Astrocyte of the cerebellum (primary cell): ENCODE results near the gene OTUB1.

Experiments used
- DNase-seq: peaks from one replicate; pipeline ENCODE4 v3.0.0-alpha.2; 2011; ENCODE audit warnings: low read depth
- H3K4me3 ChIP-seq: 2 replicates; pipeline ENCODE4 v1.5.1; 2011; ENCODE audit warnings: mild to moderate bottlenecking, low read depth, low read length, moderate library complexity
- CTCF ChIP-seq: IDR thresholded peaks from 2 replicates; pipeline ENCODE4 v1.5.1; 2012; ENCODE audit warnings: low read length, low read depth, moderate library complexity, mild to moderate bottlenecking; ENCODE audit errors: missing control alignments
- in situ Hi-C: cut with HindIII; loops from 2 replicates; pipeline ENCODE4 v1.10.0; 2017; ENCODE audit warnings: low sequenced_read_pairs

Gene OTUB1

DNA sequence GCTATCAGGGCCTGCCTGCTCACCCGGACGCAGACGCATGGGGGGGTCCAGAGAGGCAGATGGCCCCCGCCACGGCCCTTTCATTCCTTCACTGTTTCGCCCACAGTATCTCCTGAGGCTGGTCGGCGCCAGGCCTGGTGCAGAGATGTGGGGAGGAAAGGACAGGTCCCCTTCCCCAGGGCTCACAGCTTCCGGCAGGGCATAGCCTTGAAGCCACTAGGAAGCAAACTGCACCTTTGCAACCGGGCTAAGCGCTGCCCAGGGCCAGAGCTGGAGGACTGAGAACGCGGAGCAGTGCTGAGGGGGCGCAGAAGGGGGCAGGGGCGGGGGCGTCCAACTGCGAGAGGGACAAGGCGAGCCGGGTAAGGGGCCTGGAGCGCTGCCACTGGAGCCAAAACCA is 29.3 kb downstream of the OTUB1 start:
- in situ Hi-C loops = no loop called here
- no peak overlapping the region for H3K4me3 ChIP-seq
- no peak for DNase-seq
- no peak for TF ChIP-seq CTCF

DNA sequence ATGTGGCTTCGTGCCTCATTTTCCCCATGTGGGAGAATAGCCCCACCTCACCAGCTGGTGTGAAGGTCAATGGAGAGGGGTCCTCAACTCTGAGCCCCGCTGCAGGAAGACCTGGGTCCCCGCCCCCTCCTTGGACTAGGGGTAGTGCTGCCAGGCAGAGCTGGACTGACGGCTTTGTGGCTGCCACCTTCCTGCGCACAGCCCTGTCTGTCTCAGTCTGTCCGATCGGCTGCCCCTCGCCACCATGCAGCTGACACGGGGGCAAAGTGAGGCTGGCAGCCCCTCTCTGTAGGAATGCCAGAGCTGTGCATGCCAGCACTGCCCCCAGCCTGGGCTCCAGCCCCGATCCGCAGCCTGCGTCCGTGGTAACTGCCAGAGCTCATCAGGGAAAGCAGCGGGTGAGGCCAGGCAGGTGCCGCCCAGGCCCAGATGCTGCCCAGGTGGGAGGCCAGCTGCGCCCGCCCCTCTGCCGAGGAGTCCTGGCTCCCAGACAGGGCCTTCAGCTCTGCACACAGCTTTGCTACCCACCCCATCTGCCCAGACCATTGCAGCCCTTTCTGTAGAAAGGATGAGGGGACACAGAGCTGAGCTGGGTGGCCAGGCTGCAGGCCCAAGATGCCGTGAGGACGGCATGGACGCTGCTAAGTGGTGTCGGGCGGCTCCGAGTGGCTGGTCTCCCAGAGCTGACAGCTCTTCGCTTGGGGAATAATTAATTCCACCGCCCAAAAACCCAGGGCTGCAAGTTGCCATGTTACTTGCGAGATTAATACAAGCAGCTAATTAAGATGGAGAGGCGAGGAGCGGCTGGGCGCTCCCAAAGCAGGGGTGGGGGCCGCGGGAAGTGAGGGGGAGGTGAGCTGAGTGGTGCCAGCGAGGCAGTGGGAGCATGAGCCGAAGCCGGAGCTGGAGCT is 30.0 kb downstream of the OTUB1 start:
- in situ Hi-C loops = no loop called here
- no peak for TF ChIP-seq CTCF
- H3K4me3 ChIP-seq = no peak overlapping the region
- no peak for DNase-seq

GRCh38 chr11:64017945-64018224 is 31.6 kb downstream of the OTUB1 start:
- in situ Hi-C loops = no loop called here
- TF ChIP-seq CTCF = no peak
- DNase-seq = no peak
- H3K4me3 ChIP-seq = no peak overlapping the region

DNA sequence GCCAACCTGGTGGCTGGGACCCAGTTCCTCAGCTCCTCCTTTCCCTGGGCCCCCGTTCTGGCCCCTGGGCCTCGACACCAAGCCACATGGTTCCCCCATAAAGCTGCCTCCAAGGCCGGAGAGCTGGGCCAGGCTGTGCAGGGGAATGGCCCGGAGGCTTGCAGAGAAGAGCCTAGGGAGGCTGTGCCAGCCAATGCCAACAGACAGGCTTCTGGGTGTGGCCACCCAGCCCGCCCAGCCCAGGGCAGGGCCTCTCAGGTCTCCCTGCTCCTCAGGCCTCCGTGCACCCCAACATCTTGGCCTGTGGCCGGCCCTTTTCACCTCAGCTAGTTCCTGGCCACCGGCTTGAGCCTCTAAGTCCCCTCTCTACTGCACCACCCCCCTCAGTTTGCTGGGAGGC is 32.1 kb downstream of the OTUB1 start:
- in situ Hi-C loops = no loop called here
- DNase-seq = no peak
- no peak overlapping the region for H3K4me3 ChIP-seq
- no peak for TF ChIP-seq CTCF

- no peak overlapping the region for H3K4me3 ChIP-seq
- no peak for TF ChIP-seq CTCF
- DNase-seq = no peak
- in situ Hi-C loops = no loop called here
Measured at GRCh38 chr11:64019106-64020037, 33.1 kb downstream of the OTUB1 start.

GRCh38 chr11:64020976-64021756 is 34.9 kb downstream of the OTUB1 start:
- TF ChIP-seq CTCF = no peak
- in situ Hi-C loops = no loop called here
- DNase-seq = no peak
- no peak overlapping the region for H3K4me3 ChIP-seq
